HL-60/S4 treated with retinoic acid at 250 ng/mL for 4 days and 3 days (cell line): ENCODE data around the gene CCDC192.

Experiments
- in situ Hi-C: fragments of 300-500 bp; cut with MboI; formaldehyde crosslinking; loops from 2 replicates; pipeline ENCODE4 v1.7.0; 2022; ENCODE audit warnings: low sequenced_read_pairs

Gene CCDC192

GRCh38 chr5:127970081-127970480, 266.9 kb downstream of the CCDC192 start:
- in situ Hi-C loops = no loop called here

GRCh38 chr5:127970854-127971425, 267.7 kb downstream of the CCDC192 start:
- in situ Hi-C loops = no loop called here

GRCh38 chr5:127975961-127976360, 272.8 kb downstream of the CCDC192 start:
- in situ Hi-C loops = no loop called here

GRCh38 chr5:127976525-127976924, 273.3 kb downstream of the CCDC192 start:
- in situ Hi-C loops = no loop called here

- in situ Hi-C loops = no loop called here
Observed at GRCh38 chr5:127976991-127977717, 274.0 kb downstream of the CCDC192 start.

GRCh38 chr5:127978738-127979300, 275.6 kb downstream of the CCDC192 start:
- in situ Hi-C loops = no loop called here

GRCh38 chr5:127979475-127979874, 276.3 kb downstream of the CCDC192 start:
- in situ Hi-C loops = no loop called here

- in situ Hi-C loops = no loop called here
Observed at GRCh38 chr5:127980843-127981242, 277.7 kb downstream of the CCDC192 start.

- in situ Hi-C loops = no loop called here
Observed at GRCh38 chr5:127981498-127981897, 278.3 kb downstream of the CCDC192 start.

GRCh38 chr5:127985811-127986325, 282.7 kb downstream of the CCDC192 start:
- in situ Hi-C loops = no loop called here

GRCh38 chr5:127987354-127988145, 284.4 kb downstream of the CCDC192 start:
- in situ Hi-C loops = no loop called here

GRCh38 chr5:127988146-127988760, 285.1 kb downstream of the CCDC192 start:
- in situ Hi-C loops = no loop called here
